CD14-positive monocyte (primary cell): ENCODE data around the gene SZRD1. TPM values are rescaled to one million over a fixed set of nuclear protein-coding genes. Genes with fewer than 3 reads are reported as not detected.

Experiments used
- DNase-seq, 3 donors: peaks; one replicate each; pipeline ENCODE4 v3.0.0-alpha.2; 2011 to 2022
- H2AFZ ChIP-seq: 2 replicates; pipeline ENCODE4 v1.6.0; 2012; ENCODE audit warnings: mild to moderate bottlenecking, low read depth, low read length, inconsistent platforms; ENCODE audit not compliant: insufficient read depth, poor library complexity, severe bottlenecking
- H3K27ac ChIP-seq, 2 donors: 1 replicate in 1 of 2; 2 replicates in 1 of 2; pipeline ENCODE4 v1.5.1; 2012 to 2013; ENCODE audit warnings: low read length in 2 of 2, control low read depth in 1 of 2, inconsistent platforms in 1 of 2, low read depth in 1 of 2, mild to moderate bottlenecking in 1 of 2
- H3K27me3 ChIP-seq, 2 donors: one replicate each; pipeline versions ENCODE4 v1.6.0 to v1.6.1; 2011 to 2013; ENCODE audit warnings: low read length in 2 of 2; ENCODE audit not compliant: control insufficient read depth in 2 of 2, insufficient read depth in 2 of 2
- H3K36me3 ChIP-seq, 2 donors: replicated peaks in 1 of 2; 1 replicate in 1 of 2; 2 replicates in 1 of 2; pipeline versions ENCODE4 v1.5.1 to v1.6.1; 2012 to 2013; ENCODE audit warnings: low read length in 2 of 2, control low read depth in 1 of 2, inconsistent platforms in 1 of 2, mild to moderate bottlenecking in 1 of 2; ENCODE audit not compliant: insufficient read depth in 2 of 2, control insufficient read depth in 1 of 2
- H3K4me1 ChIP-seq, 2 donors: 1 replicate in 1 of 2; 2 replicates in 1 of 2; pipeline versions ENCODE4 v1.5.1 to v1.6.1; 2012 to 2013; ENCODE audit warnings: low read length in 2 of 2, control low read depth in 1 of 2, inconsistent platforms in 1 of 2, mild to moderate bottlenecking in 1 of 2, moderate library complexity in 1 of 2; ENCODE audit not compliant: insufficient read depth in 2 of 2, control insufficient read depth in 1 of 2
- H3K4me2 ChIP-seq: replicated peaks from 2 replicates; pipeline ENCODE3; 2012; ENCODE audit warnings: low read length, moderate library complexity, mild to moderate bottlenecking; ENCODE audit not compliant: poor library complexity, severe bottlenecking; ENCODE audit errors: extremely low read depth
- H3K4me3 ChIP-seq, 3 experiments: fragments of 200-600 bp in 1 of 3; sonication (generic) in 1 of 3; replicated peaks in 1 of 3; 1 replicate in 2 of 3; 2 replicates in 1 of 3; pipeline ENCODE4 v1.5.1; 2011 to 2013; ENCODE audit warnings: low read length in 3 of 3, mild to moderate bottlenecking in 3 of 3, control low read depth in 2 of 3, low read depth in 2 of 3, inconsistent platforms in 1 of 3, moderate library complexity in 1 of 3
- H3K79me2 ChIP-seq: 2 replicates; pipeline ENCODE4 v1.6.0; 2012; ENCODE audit warnings: mild to moderate bottlenecking, control low read depth, inconsistent platforms, low read length, moderate library complexity; ENCODE audit not compliant: insufficient read depth
- H3K9ac ChIP-seq: 2 replicates; pipeline ENCODE4 v1.6.0; 2017; ENCODE audit warnings: low read length, mild to moderate bottlenecking; ENCODE audit not compliant: insufficient read depth, poor library complexity, severe bottlenecking
- H3K9me3 ChIP-seq, 2 donors: replicated peaks in 1 of 2; 1 replicate in 1 of 2; 2 replicates in 1 of 2; pipeline versions ENCODE4 v1.5.1 to v1.6.1; 2012 to 2013; ENCODE audit warnings: low read length in 2 of 2, control low read depth in 1 of 2; ENCODE audit not compliant: control insufficient read depth in 1 of 2, insufficient read depth in 1 of 2
- H4K20me1 ChIP-seq: 2 replicates; pipeline ENCODE4 v1.6.0; 2012; ENCODE audit warnings: mild to moderate bottlenecking, low read length, control low read depth, moderate library complexity; ENCODE audit not compliant: insufficient read depth
- H3K27ac Mint-ChIP-seq, 7 donors: one replicate each; pipeline ENCODE4 v1.8.0; 2020; ENCODE audit warnings: mild to moderate bottlenecking in 7 of 7, mixed read lengths in 7 of 7, moderate library complexity in 6 of 7, inconsistent platforms in 2 of 7
- H3K27me3 Mint-ChIP-seq, 3 donors: one replicate each; pipeline ENCODE4 v1.8.0; 2021 to 2022; ENCODE audit warnings: low read depth in 3 of 3, mild to moderate bottlenecking in 3 of 3, mixed read lengths in 3 of 3, moderate library complexity in 3 of 3, inconsistent platforms in 1 of 3
- H3K36me3 Mint-ChIP-seq, 2 donors: one replicate each; pipeline ENCODE4 v1.8.0; 2020; ENCODE audit warnings: mixed read lengths in 2 of 2, inconsistent platforms in 1 of 2, mild to moderate bottlenecking in 1 of 2
- H3K4me1 Mint-ChIP-seq: one replicate; pipeline ENCODE4 v1.8.0; 2020; ENCODE audit warnings: mild to moderate bottlenecking, mixed read lengths
- H3K4me3 Mint-ChIP-seq, 2 donors: one replicate each; pipeline ENCODE4 v1.8.0; 2020; ENCODE audit warnings: mild to moderate bottlenecking in 2 of 2, mixed read lengths in 2 of 2, moderate library complexity in 1 of 2
- H3K9me3 Mint-ChIP-seq, 7 donors: one replicate each; pipeline ENCODE4 v1.8.0; 2020 to 2022; ENCODE audit warnings: mixed read lengths in 7 of 7, mild to moderate bottlenecking in 6 of 7, moderate library complexity in 6 of 7, inconsistent platforms in 2 of 7
- WGBS: methylation state at CpG from one replicate; pipeline ENCODE4 v1.1.5; 2013; ENCODE audit warnings: missing lambda C conversion rate; ENCODE audit not compliant: insufficient coverage; 5-methylcytosine and 5-hydroxymethylcytosine counted together
- intact Hi-C, 2 donors: fragments of 100-400 bp; cut with micrococcal nuclease; formaldehyde crosslinking; loops; one replicate each; pipeline versions ENCODE4 v1.15.0 to v1.15.1; 2023
- polyA plus RNA-seq, 3 donors: library from polyadenylated mRNA; depleted of rRNA in 1 of 3; unstranded in 2 of 3; stranded (reverse) in 1 of 3; fragments of 300-500 nt in 2 of 3; fragments of >200 nt in 1 of 3; fragmentation: Illumina TruSeq in 2 of 3; gene quantifications; 1 replicate in 2 of 3; 2 replicates in 1 of 3; pipeline ENCODE4 v1.2.3, GENCODE V29; 2012 to 2021
- TF ChIP-seq, protein P1 (sequence below): fragments of 200-600 bp; IDR thresholded peaks from one replicate; pipeline ENCODE4 v1.8.0; 2022; ENCODE audit warnings: antibody characterized with exemption, mild to moderate bottlenecking

SZRD1 gene
- polyA plus RNA-seq, 3 donors, result 46.4 to 50.5 (median 47.2) TPM

DNA sequence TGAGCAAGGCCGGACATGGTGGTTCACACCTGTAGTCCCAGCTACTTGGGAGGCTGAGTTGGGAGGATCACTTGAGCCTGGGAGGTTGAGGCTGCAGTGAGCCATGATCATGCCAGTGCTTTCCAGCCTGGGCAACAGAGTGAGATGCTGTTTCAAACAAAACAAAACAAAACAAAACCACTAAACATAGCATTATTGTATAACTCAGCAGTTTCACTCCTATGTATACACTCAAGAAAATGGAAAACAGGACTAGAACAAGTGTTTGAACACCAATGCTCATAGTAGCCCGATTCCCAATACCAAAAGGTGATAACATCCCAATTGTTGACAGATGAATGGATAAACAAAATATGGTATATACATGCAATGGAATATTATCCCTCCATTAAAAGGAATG is 71.5 kb downstream of the SZRD1 start:
- DNase-seq, result no peak
- peak overlapping the region in 1 of 7 donors; percentile 97 for H3K27ac Mint-ChIP-seq
- peaks cover 38 to 40% of the 10 kb centered on the region in 2 donors for H3K4me1 ChIP-seq
- H3K4me1 Mint-ChIP-seq, result peaks cover 45% of the 10 kb centered on the region
- H3K4me2 ChIP-seq, result no peak overlapping the region
- peaks cover 2 to 5% of the 10 kb centered on the region in 2 donors for H3K36me3 Mint-ChIP-seq
- WGBS, result no CpG with 5 or more reads among the region's 2 CpGs
- peaks cover 0 to 5% (median 0%) of the 10 kb centered on the region in 7 donors for H3K9me3 Mint-ChIP-seq
- H3K79me2 ChIP-seq, result peaks cover 30% of the 10 kb centered on the region
- H3K27me3 Mint-ChIP-seq, result peaks cover 0 to 2% (median 1%) of the 10 kb centered on the region in 3 donors
- H2AFZ ChIP-seq, result no peak overlapping the region
- peaks cover 0 to 1% of the 10 kb centered on the region in 2 donors for H3K36me3 ChIP-seq
- H4K20me1 ChIP-seq, result peaks cover 17% of the 10 kb centered on the region
- H3K27ac ChIP-seq, result no peak overlapping the region
- no peak overlapping the region for H3K9ac ChIP-seq
- TF ChIP-seq, protein P1, sequence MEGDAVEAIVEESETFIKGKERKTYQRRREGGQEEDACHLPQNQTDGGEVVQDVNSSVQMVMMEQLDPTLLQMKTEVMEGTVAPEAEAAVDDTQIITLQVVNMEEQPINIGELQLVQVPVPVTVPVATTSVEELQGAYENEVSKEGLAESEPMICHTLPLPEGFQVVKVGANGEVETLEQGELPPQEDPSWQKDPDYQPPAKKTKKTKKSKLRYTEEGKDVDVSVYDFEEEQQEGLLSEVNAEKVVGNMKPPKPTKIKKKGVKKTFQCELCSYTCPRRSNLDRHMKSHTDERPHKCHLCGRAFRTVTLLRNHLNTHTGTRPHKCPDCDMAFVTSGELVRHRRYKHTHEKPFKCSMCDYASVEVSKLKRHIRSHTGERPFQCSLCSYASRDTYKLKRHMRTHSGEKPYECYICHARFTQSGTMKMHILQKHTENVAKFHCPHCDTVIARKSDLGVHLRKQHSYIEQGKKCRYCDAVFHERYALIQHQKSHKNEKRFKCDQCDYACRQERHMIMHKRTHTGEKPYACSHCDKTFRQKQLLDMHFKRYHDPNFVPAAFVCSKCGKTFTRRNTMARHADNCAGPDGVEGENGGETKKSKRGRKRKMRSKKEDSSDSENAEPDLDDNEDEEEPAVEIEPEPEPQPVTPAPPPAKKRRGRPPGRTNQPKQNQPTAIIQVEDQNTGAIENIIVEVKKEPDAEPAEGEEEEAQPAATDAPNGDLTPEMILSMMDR, result no peak
- intact Hi-C loops, result no loop called here
- H3K4me3 ChIP-seq, result no peak overlapping the region
- no peaks in the 10 kb centered on the region for H3K9me3 ChIP-seq
- H3K4me3 Mint-ChIP-seq, result no peak overlapping the region
- no peaks in the 10 kb centered on the region for H3K27me3 ChIP-seq

DNA sequence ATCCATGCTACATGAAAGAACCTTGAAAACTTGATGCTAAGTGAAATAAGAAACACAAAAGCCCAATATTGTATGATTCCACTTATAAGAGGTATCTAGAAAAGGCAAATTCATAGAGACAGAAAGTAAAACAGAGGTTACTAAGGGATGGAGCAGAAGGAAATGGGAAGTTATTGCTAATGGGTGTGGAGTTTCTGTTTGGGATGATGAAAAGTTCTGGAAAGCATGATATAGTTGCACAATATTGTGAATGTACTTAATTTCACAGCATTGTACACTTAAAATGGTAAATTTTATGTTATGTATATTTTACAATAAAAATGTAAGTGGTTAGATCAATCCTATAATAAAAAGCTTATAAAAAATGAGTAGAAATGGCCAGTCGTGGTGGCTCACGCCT is 71.9 kb downstream of the SZRD1 start:
- no peak overlapping the region for H3K4me2 ChIP-seq
- Mint-ChIP-seq H3K36me3 (peaks cover 5 to 9% of the 10 kb centered on the region in 2 donors), H3K4me3 (no peak overlapping the region), H3K27me3 (peaks cover 0 to 2% (median 1%) of the 10 kb centered on the region in 3 donors), H3K9me3 (peaks cover 0 to 5% (median 0%) of the 10 kb centered on the region in 7 donors), H3K4me1 (peaks cover 48% of the 10 kb centered on the region), H3K27ac (peak overlapping the region in 1 of 7 donors; percentile 97)
- no peak overlapping the region for H3K27ac ChIP-seq
- no peak overlapping the region for H3K4me3 ChIP-seq
- H2AFZ ChIP-seq, result no peak overlapping the region
- peaks cover 21% of the 10 kb centered on the region for H4K20me1 ChIP-seq
- peaks cover 0 to 3% of the 10 kb centered on the region in 2 donors for H3K36me3 ChIP-seq
- H3K79me2 ChIP-seq, result peaks cover 34% of the 10 kb centered on the region
- intact Hi-C loops, result no loop called here
- DNase-seq, result peak in 1 of 3 donors; percentile 56
- H3K9ac ChIP-seq, result no peak overlapping the region
- no peaks in the 10 kb centered on the region for H3K9me3 ChIP-seq
- no CpG with 5 or more reads among the region's 2 CpGs for WGBS
- TF ChIP-seq, protein P1, result no peak
- H3K4me1 ChIP-seq, result peaks cover 42 to 44% of the 10 kb centered on the region in 2 donors
- H3K27me3 ChIP-seq, result no peaks in the 10 kb centered on the region
